Fibroblast of villous mesenchyme (primary cell): Measurements from ENCODE around the gene IRF2BP1. TPM values are rescaled to one million over a fixed set of nuclear protein-coding genes. Genes with fewer than 3 reads are reported as not detected.
"Not testable (repeated sequence)": the region's sequence is repeated elsewhere in the genome, so short reads cannot be mapped to it uniquely, and the experiment has no call there.

Experiments used
- DNase-seq: peaks from one replicate; pipeline ENCODE4 v3.0.0-alpha.2; 2010; ENCODE audit warnings: low read depth
- H3K4me3 ChIP-seq: 2 replicates; pipeline ENCODE4 v1.5.1; 2011; ENCODE audit warnings: low read depth, mild to moderate bottlenecking, low read length
- CTCF ChIP-seq: IDR thresholded peaks from 2 replicates; pipeline ENCODE4 v1.5.1; 2012; ENCODE audit warnings: low read depth, mild to moderate bottlenecking, low read length; ENCODE audit not compliant: insufficient read depth
- total RNA-seq: library from RNA; depleted of rRNA; stranded (reverse); fragments of >200 nt; gene quantifications from 2 replicates; pipeline ENCODE4 v1.2.3, GENCODE V29; 2012

The IRF2BP1 gene
- total RNA-seq, 1 donor = 26.3 TPM

- no peak for DNase-seq
- TF ChIP-seq CTCF = no peak
- no peak overlapping the region for H3K4me3 ChIP-seq
These were observed 11.3 kb downstream of the IRF2BP1 start for GRCh38 chr19:45874620-45874966.

GRCh38 chr19:45873219-45873772 lies 12.6 kb downstream of the IRF2BP1 start:
- no peak for DNase-seq
- no peak for TF ChIP-seq CTCF
- no peak overlapping the region for H3K4me3 ChIP-seq

GRCh38 chr19:45872095-45872919 lies 13.6 kb downstream of the IRF2BP1 start:
- H3K4me3 ChIP-seq = no peak overlapping the region
- DNase-seq = no peak
- no peak for TF ChIP-seq CTCF

GRCh38 chr19:45870798-45871197 lies 15.1 kb downstream of the IRF2BP1 start:
- no peak for DNase-seq
- no peak for TF ChIP-seq CTCF
- H3K4me3 ChIP-seq = no peak overlapping the region

GRCh38 chr19:45867241-45867640 lies 18.7 kb downstream of the IRF2BP1 start:
- not testable (repeated sequence) for DNase-seq, H3K4me3 ChIP-seq

- TF ChIP-seq CTCF = no peak
- DNase-seq = no peak
- no peak overlapping the region for H3K4me3 ChIP-seq
These were observed 19.4 kb downstream of the IRF2BP1 start for GRCh38 chr19:45866400-45867176.

GRCh38 chr19:45865269-45865948 lies 20.5 kb downstream of the IRF2BP1 start:
- TF ChIP-seq CTCF = no peak
- no peak for DNase-seq
- no peak overlapping the region for H3K4me3 ChIP-seq
